CD4-positive, alpha-beta T cell treated with Interleukin-6 at 100 ng/mL for 8 hours (primary cell): ENCODE measurements around the gene DNAJB1.
"Not testable (repeated sequence)": the region's sequence is repeated elsewhere in the genome, so short reads cannot be mapped to it uniquely, and the experiment has no call there.

Source experiments
- DNase-seq: peaks from one replicate; pipeline ENCODE4 v3.0.0-alpha.2; 2020; ENCODE audit warnings: mixed read lengths, low spot score

DNAJB1 gene

DNA sequence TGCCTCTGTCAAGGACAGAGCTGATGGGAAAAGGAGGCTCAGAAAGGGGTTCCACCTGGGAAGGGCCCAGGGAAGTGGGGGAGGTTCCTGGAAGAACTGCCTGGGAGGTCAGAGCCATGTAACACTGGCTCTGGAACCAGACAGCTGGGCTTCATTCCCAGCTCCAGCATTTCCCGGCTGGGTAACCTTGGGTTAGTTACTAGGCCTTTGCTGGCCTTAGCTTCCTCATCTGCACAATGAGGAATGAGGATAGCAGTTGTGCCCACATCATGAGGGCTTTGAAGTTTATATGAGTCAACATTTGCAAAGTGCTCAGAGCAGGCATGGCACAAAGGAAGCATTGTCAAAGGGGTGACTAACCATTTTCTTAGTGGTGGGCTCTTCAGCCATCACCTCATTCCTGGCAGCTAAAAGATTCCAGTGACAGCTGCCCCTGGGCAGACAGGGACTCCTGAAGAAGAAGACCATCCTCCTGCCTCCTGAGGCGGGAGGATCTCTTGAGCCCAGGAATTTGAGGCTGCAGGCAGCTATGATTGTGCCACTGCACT lies 1.7 kb upstream of the DNAJB1 start:
- peak; percentile 41 for DNase-seq

GRCh38 chr19:14519245-14519859 lies 1.2 kb upstream of the DNAJB1 start:
- no peak for DNase-seq

DNA sequence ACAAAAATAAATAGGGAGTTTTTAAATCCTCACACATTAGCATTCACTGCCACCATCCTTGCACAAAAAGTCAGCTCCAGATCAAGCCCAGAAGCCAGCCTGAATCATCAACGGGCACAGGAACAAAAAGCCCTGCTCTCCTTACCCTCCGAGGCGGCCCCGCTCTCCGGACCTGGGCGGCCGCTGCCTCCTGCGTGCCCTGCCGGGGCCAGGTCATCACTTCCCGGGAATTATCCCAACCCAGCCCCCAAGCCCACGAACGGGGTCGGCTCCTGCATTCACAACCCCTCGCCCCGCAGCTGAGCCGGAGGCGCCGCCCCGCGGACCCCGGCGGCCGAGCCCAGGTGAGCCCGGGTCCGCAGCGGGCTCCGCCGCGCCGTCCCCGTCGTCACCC lies 754 bp downstream of the DNAJB1 start:
- no peak for DNase-seq

DNA sequence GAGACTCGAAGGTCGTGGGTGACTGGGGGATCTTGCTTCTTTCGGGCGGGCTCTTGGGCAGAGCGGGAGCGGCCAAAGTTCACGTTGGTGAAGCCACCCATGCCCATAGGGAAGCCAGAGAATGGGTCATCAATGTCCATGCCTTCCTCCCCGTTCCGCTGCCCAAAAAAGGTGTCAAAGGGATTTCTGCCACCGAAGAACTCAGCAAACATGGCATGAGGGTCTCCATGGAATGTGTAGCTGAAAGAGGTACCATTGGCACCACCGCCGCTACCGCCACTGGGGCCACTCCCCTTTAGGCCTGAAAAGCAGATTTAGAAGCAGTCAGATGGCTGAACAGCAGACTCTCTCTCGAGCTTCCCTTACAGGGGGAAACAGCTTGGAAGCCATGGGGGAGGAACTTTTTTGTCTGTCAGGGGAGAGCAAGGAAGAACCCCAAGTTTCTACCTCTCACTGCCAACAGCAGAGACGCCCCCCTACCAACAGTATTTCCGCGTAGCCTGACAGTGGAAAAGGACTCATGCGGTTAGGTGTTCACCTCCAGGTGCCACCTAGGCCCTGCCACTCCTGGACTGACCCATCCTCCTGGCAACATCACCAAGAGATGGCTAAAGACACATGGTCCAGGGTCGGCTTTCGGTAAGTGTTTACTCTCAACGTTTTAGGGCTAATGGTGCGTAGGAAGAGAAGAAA lies 1.3 kb downstream of the DNAJB1 start:
- DNase-seq: no peak

DNA sequence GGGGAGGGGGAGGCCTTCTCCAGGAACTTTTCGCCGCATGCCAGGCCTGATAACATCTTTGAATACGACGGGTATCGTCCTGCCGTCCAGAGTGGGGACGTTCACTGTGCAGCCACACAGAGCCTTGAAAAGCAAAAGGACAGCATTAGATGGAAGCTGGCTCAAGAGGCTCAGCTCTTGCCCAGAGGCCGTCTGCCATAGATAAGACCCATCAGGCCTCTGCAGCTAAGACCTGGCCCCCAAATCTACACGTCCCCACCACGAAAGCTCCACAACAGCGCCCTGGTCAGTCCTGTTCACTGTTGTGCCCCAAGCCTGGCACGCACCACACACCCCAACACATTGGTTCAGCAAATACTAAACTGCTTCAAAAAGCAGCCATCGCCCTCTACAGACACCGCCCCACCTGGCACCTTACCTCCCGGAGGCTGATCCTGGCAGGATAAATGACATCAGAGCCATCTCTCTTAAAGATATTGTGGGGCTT lies 2.1 kb downstream of the DNAJB1 start:
- no peak for DNase-seq

GRCh38 chr19:14515501-14516047 lies 2.6 kb downstream of the DNAJB1 start:
- DNase-seq: no peak

- DNase-seq: no peak
These were observed 3.9 kb downstream of the DNAJB1 start for GRCh38 chr19:14514215-14514863.

- DNase-seq: no peak
These were observed 5.7 kb downstream of the DNAJB1 start for GRCh38 chr19:14512406-14512961.

DNA sequence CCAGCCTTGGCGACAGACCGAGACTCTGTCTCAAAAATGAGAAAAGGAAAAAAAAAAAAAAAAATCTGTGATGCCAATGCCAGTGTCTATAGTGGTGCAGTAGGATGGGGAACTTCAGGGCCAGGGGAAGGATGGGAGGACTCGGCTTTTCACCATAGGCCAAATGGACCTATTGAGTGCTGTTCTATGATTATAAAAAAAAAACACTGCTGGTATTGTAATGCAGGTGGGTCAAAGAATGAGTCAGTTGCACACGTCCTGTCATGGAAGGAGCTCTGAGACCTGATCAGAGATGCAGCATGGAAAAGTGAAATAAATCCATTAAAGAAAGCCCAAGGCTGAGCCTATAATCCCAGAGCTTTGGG lies 7.0 kb downstream of the DNAJB1 start:
- no peak for DNase-seq

- no peak for DNase-seq
These were observed 7.6 kb downstream of the DNAJB1 start for GRCh38 chr19:14510311-14511228.

DNA sequence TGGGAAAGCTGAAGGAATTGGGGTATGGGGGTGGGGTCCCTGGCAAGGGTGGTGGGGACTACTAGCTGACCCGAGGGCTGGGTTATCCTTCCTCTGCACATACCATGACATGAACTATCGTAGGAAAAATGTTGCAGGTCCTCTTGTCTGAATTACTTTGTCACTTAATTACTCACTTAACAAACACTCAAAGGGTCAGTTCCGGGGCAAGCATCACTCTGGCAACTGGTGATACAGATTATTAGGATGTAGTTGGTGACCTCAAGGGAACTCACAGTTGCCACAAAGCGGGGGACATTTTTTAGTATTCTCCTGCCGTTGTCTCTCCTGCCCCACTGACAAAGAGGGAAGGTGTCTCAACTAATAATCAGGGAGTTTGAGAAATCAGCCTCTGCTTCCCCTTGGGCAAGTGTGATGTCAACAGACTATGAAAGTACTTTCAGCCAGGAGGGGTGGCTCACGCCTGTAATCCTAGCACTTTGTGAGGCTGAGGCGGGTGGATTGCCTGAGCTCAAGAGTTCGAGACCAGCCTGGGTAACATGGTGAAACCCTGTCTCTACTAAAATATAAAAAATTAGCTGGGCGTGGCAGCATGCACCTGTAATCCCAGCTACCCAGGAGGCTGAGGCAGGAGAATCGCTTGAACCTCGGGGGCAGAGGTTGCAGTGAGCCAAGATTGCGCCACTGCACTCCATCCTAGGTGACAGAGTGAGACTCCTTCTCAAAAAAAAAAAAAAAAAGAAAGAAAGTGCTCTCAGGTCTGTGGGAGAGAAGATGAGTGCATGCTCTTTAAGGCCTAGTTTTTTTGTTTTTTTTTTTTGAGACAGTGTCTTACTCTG lies 10.3 kb downstream of the DNAJB1 start:
- DNase-seq: no peak

DNA sequence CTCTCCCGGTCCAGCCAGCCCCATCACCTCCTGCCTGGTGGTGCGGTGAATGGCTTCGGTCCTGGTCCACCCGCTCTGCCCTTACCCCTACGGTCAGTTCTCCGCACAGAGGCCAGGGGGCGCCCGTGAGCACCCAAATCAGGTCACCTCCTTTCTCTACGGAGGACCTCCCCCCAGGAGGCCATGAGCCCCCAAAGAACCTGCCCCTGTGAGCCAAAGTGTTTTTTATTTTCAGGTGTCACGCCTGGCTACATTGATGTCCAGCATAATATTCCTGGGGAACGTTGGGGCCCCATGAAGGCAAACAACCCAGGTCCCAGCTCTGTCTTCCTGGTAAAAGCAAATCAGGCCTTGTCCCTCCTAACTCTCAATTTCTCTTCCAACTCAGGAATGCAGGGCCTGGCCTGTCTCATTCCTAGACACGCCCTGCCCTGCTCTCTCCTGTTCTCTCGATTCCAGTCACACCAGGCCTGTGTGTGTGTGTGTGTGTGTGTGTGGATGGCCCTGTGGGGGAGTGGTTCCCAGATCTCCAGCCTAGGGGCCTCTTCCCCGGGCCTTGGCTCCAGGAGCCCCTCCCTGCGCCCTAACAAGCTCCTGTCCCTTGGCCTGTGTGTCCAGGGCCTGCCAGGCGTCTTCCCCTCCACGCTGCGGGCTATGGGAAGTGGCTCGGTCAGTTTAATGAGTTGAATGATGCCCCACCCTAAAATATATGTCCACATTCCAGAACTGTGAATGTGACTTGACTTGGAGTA lies 12.5 kb downstream of the DNAJB1 start:
- peak; percentile 65 for DNase-seq

DNA sequence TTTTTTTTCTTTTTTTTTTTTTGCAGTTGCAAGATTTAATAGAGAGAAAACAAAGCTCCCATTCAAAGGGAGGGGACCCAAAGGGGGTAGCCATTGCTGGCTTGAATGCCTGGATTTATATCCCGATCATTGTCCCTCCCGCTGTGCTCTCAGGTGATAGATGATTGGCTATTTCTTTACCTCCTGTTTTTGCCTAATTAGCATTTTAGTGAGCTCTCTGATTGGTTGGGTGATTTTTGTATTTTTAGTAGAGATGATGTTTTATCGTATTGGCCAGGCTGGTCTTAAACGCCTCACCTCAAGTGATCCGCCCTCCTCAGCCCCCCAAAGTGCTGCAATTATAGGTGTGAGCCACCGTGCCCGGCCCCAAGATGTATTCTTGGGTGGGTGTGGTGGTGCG lies 13.6 kb downstream of the DNAJB1 start:
- not testable (repeated sequence) for DNase-seq

DNA sequence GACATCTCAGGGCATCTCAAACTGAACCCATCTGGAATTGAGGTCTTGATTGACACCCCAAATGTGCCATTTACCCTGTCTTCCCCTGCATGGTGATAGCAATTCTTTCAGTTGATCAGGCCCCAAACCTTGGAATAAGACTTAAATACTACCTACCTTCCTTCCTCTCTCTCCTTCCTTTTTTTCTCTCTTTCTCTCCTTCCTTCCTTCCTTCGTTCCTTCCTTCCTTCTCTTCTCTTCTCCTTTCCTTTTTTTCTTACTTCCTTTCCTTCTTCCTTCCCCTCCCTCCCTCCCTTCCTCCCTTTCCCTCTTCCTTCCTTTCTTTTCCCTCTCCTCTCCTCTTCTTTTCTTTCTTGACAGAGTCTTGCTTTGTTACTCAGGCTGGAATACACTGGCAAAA lies 14.9 kb downstream of the DNAJB1 start:
- no peak for DNase-seq

GRCh38 chr19:14502334-14503092 lies 15.7 kb downstream of the DNAJB1 start:
- no peak for DNase-seq

- no peak for DNase-seq
These were observed 20.8 kb downstream of the DNAJB1 start for GRCh38 chr19:14497228-14497921.

DNA sequence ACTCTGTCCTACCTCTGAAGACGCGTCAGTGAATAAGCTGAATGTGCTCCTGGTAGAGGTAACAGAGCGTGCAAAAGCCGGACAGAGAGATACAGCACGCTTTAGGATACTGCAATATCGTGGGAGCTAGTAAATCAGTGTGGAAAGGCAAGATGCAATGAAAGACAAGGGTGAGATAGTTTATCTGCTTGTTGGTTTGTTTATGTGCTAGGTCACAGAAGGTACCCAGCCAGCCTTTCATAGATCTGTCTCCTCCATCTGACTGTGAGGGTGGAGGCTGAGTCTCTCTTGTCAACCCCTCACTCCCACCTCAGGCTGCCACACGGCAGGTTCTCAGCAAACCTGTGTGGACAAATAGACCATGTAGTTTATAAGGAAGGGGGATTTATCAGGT lies 21.4 kb downstream of the DNAJB1 start:
- DNase-seq: no peak
